ENCODE data around the gene TRIOBP. TPM values are rescaled to one million over a fixed set of nuclear protein-coding genes. Genes with fewer than 3 reads are reported as not detected.

TRIOBP gene
- total and polyA plus RNA-seq, 2 of the 13 experiments (the other 11 are each of a cell fraction or from before 2014, with no cell fraction given), result 6.1 to 15.4 TPM

DNA sequence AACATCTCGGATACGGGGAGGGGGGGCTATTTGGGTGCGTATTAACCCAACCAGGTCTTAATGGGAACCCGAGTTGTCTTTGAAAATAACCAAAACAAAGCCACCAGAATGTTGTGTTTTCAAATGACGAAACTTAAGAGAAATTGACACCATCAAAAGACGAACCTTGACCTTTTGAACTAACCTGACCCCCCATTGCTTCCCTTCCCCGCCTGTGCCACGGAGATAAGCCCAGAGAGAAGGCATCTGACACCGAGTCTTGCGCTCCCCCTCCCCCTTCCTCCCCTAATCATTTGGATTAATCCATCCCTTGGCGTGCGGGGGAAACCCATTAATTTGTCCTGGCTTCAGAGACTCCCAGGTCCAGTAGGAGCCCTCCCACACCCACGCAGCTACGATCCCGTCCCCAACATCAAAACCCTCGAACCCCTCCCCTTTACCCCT lies 106.4 kb downstream of the TRIOBP start:
- Histone ChIP-seq H3K36me3 (replicated peaks in 1 of 2; ENCODE audit: control insufficient read depth in 1 of 2, insufficient read depth in 2 of 2, low read length in 2 of 2) (no peaks in the 10 kb centered on the region), H2AFZ (ENCODE audit: low read length) (no peak overlapping the region), H4K20me1 (ENCODE audit: insufficient read depth, low read length) (peaks cover 29% of the 10 kb centered on the region; the same call in 1 of the 2 replicates), H3K4me1 (ENCODE audit: insufficient read depth, low read length) (peaks cover 23% of the 10 kb centered on the region), H3K4me2 (ENCODE audit: low read depth, low read length) (peak overlapping the region; percentile 97), H3K4me3 (replicated peaks in 1 of 3; ENCODE audit: insufficient read depth in 1 of 3, low read depth in 2 of 3, low read length in 3 of 3) (peak overlapping the region; percentile 78 to 95 (median 93)), H3K27me3 (ENCODE audit: control insufficient read depth in 1 of 2, insufficient read depth in 2 of 2, low read length in 2 of 2) (no peaks in the 10 kb centered on the region; a peak in 1 of 5 replicates), H3K9me3 (ENCODE audit: low read length) (no peaks in the 10 kb centered on the region), H3K27ac (ENCODE audit: extremely low read length, insufficient read depth, low read length) (peak overlapping the region; percentile 77), H3K9ac (ENCODE audit: insufficient read depth, low read depth, low read length) (peak overlapping the region; percentile 88), H3K79me2 (ENCODE audit: insufficient read depth, low read length) (peaks cover 23% of the 10 kb centered on the region)
- WGBS (ENCODE audit: low lambda C conversion rate), result 1% methylated on average over 14 of the region's 16 CpGs
- ChIA-PET CTCF (ENCODE audit: low intra/inter-chr PET ratio, low total read pairs) (no interaction called here), POLR2A (interaction anchor here (0.7 to 8.6 kb wide), 14 partner anchors 14 to 257 kb away, joined by 3 to 127 read pairs (median 5); partner anchors contain the start of genes ANKRD54, GGA1, MICALL1 and NOL12)
- in situ Hi-C loops (cut with HindIII; ENCODE audit: extremely low pct_ligation_motif_present, low pct_unique_long_range_greater_than_20kb), result no loop called here
- intact Hi-C loops (cut with micrococcal nuclease; ENCODE audit: unreplicated experiment), result loop anchor here (2.0 to 10.0 kb wide), 3 partner anchors 20 to 148 kb away; partner anchors contain the start of gene PDXP
- no peak for ATAC-seq
- peak; percentile 65 for DNase-seq (ENCODE audit: low spot score)
- peak; percentile 86 for FAIRE-seq
- BruUV-seq (replicated peaks), result no TSS peak
- TF ChIP-seq ZNF251 (CRISPR knock-in tag; IDR thresholded peaks at IDR 0.05) (no peak), SUZ12 (IDR thresholded peaks at IDR 0.05; ENCODE audit: low read depth, low read length) (no peak), HDAC2 (CRISPR knock-in tag; IDR thresholded peaks at IDR 0.05) (no peak), TBX2 (CRISPR knock-in tag; IDR thresholded peaks at IDR 0.05; ENCODE audit: borderline replicate concordance) (peak; percentile 79), TIGD3 (CRISPR knock-in tag; IDR thresholded peaks at IDR 0.05; ENCODE audit: borderline replicate concordance) (no peak), TOPORS (CRISPR knock-in tag; IDR thresholded peaks at IDR 0.05) (0 out of 2 replicates have a peak, but pooled peaks have one; percentile 53), HNRNPK (IDR thresholded peaks at IDR 0.05; ENCODE audit: low read depth, low read length, poor library complexity, severe bottlenecking) (peak; percentile 27), E2F5 (CRISPR knock-in tag; conservative IDR thresholded peaks at IDR 0.05) (no peak), PHB2 (IDR thresholded peaks at IDR 0.05; ENCODE audit: partially characterized antibody) (no peak), ZNF792 (CRISPR knock-in tag; IDR thresholded peaks at IDR 0.05) (no peak), THAP8 (CRISPR knock-in tag; IDR thresholded peaks at IDR 0.05; ENCODE audit: borderline replicate concordance) (no peak), ZNF563 (CRISPR knock-in tag; IDR thresholded peaks at IDR 0.05) (no peak), ZNF496 (CRISPR knock-in tag; IDR thresholded peaks at IDR 0.05; ENCODE audit: insufficient replicate concordance) (no peak), SP5 (CRISPR knock-in tag; IDR thresholded peaks at IDR 0.05; ENCODE audit: borderline replicate concordance, low read depth) (peak; percentile 56; the same call in 1 of the 2 replicates), STAG1 (CRISPR knock-in tag; IDR thresholded peaks at IDR 0.05) (0 out of 2 replicates have a peak, but pooled peaks have one; percentile 0), PHF5A (CRISPR knock-in tag; IDR thresholded peaks at IDR 0.05; ENCODE audit: low read depth, unreplicated experiment) (no peak)
- TF ChIP-seq, protein P1, sequence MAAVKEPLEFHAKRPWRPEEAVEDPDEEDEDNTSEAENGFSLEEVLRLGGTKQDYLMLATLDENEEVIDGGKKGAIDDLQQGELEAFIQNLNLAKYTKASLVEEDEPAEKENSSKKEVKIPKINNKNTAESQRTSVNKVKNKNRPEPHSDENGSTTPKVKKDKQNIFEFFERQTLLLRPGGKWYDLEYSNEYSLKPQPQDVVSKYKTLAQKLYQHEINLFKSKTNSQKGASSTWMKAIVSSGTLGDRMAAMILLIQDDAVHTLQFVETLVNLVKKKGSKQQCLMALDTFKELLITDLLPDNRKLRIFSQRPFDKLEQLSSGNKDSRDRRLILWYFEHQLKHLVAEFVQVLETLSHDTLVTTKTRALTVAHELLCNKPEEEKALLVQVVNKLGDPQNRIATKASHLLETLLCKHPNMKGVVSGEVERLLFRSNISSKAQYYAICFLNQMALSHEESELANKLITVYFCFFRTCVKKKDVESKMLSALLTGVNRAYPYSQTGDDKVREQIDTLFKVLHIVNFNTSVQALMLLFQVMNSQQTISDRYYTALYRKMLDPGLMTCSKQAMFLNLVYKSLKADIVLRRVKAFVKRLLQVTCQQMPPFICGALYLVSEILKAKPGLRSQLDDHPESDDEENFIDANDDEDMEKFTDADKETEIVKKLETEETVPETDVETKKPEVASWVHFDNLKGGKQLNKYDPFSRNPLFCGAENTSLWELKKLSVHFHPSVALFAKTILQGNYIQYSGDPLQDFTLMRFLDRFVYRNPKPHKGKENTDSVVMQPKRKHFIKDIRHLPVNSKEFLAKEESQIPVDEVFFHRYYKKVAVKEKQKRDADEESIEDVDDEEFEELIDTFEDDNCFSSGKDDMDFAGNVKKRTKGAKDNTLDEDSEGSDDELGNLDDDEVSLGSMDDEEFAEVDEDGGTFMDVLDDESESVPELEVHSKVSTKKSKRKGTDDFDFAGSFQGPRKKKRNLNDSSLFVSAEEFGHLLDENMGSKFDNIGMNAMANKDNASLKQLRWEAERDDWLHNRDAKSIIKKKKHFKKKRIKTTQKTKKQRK (IDR thresholded peaks at IDR 0.05; ENCODE audit: low read length), result no peak
- TF ChIP-seq, protein P2, sequence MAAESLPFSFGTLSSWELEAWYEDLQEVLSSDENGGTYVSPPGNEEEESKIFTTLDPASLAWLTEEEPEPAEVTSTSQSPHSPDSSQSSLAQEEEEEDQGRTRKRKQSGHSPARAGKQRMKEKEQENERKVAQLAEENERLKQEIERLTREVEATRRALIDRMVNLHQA (CRISPR knock-in tag; IDR thresholded peaks at IDR 0.05), result no peak
